VCaP (cell line): Measurements from ENCODE around the gene KCTD5.
"Not testable (repeated sequence)": the region's sequence is repeated elsewhere in the genome, so short reads cannot be mapped to it uniquely, and the experiment has no call there.

Experiments used
- H3K27ac ChIP-seq: fragments of 450-650 bp; 2 replicates; pipeline ENCODE4 v1.5.1; 2017
- CTCF ChIP-seq: fragments of 450-650 bp; conservative IDR thresholded peaks from 2 replicates; pipeline ENCODE4 v1.5.1; 2017; ENCODE audit warnings: mild to moderate bottlenecking, moderate library complexity

KCTD5 gene

GRCh38 chr16:2682209-2683021 is at the start of gene KCTD5:
Gene KCTD5, plus strand, starts transcription at chr16:2682523. Its CDS starts 26 bp downstream, at chr16:2682549.
- H3K27ac ChIP-seq, result peak within 1 kb of the TSS; percentile 82
- TF ChIP-seq CTCF, result no peak

GRCh38 chr16:2639071-2639721 is 43.1 kb upstream of the KCTD5 start:
- H3K27ac ChIP-seq, result not testable (repeated sequence)

- not testable (repeated sequence) for H3K27ac ChIP-seq
Observed at GRCh38 chr16:2639722-2640072, 42.6 kb upstream of the KCTD5 start.

- H3K27ac ChIP-seq, result not testable (repeated sequence)
Observed at GRCh38 chr16:2642561-2642960, 39.8 kb upstream of the KCTD5 start.

- H3K27ac ChIP-seq, result not testable (repeated sequence)
Observed at GRCh38 chr16:2644754-2645453, 37.4 kb upstream of the KCTD5 start.

GRCh38 chr16:2651268-2651871 is 31.0 kb upstream of the KCTD5 start:
- H3K27ac ChIP-seq, result not testable (repeated sequence)

- H3K27ac ChIP-seq, result not testable (repeated sequence)
Observed at GRCh38 chr16:2653915-2654314, 28.4 kb upstream of the KCTD5 start.

GRCh38 chr16:2654949-2655348 is 27.4 kb upstream of the KCTD5 start:
- H3K27ac ChIP-seq, result not testable (repeated sequence)

- no peak for TF ChIP-seq CTCF
- no peak overlapping the region for H3K27ac ChIP-seq
Observed at GRCh38 chr16:2656985-2657384, 25.3 kb upstream of the KCTD5 start.

GRCh38 chr16:2657803-2658202 is 24.5 kb upstream of the KCTD5 start:
- H3K27ac ChIP-seq, result not testable (repeated sequence)

GRCh38 chr16:2659560-2659959 is 22.8 kb upstream of the KCTD5 start:
- H3K27ac ChIP-seq, result not testable (repeated sequence)

- not testable (repeated sequence) for H3K27ac ChIP-seq
Observed at GRCh38 chr16:2660014-2660662, 22.2 kb upstream of the KCTD5 start.
